Immature natural killer cell (primary cell): ENCODE measurements around the gene IL12RB2. TPM values are rescaled to one million over a fixed set of nuclear protein-coding genes. Genes with fewer than 3 reads are reported as not detected.
A peak's percentile ranks its signal among the peaks of the same experiment; 100 is the strongest.

Experiments
- DNase-seq, 3 donors: peaks; one replicate each; pipeline ENCODE4 v3.0.0; 2022; ENCODE audit warnings: mixed read lengths in 1 of 3
- H3K27ac Mint-ChIP-seq, 6 donors: one replicate each; pipeline ENCODE4 v1.8.0; 2020; ENCODE audit warnings: mixed read lengths in 6 of 6, mild to moderate bottlenecking in 5 of 6, inconsistent platforms in 4 of 6, moderate library complexity in 3 of 6
- H3K27me3 Mint-ChIP-seq, 3 donors: one replicate each; pipeline ENCODE4 v1.8.0; 2020 to 2021; ENCODE audit warnings: low read depth in 3 of 3, mild to moderate bottlenecking in 3 of 3, mixed read lengths in 3 of 3, moderate library complexity in 3 of 3, inconsistent platforms in 1 of 3
- H3K36me3 Mint-ChIP-seq, 3 donors: one replicate each; pipeline ENCODE4 v1.8.0; 2020; ENCODE audit warnings: mixed read lengths in 3 of 3, inconsistent platforms in 2 of 3, mild to moderate bottlenecking in 2 of 3
- H3K4me1 Mint-ChIP-seq, 2 donors: one replicate each; pipeline ENCODE4 v1.8.0; 2020; ENCODE audit warnings: inconsistent platforms in 2 of 2, mild to moderate bottlenecking in 2 of 2, mixed read lengths in 2 of 2, moderate library complexity in 1 of 2
- H3K4me3 Mint-ChIP-seq, 5 donors: one replicate each; pipeline ENCODE4 v1.8.0; 2020; ENCODE audit warnings: mild to moderate bottlenecking in 5 of 5, mixed read lengths in 5 of 5, inconsistent platforms in 3 of 5, moderate library complexity in 3 of 5
- H3K9me3 Mint-ChIP-seq, 6 donors: one replicate each; pipeline ENCODE4 v1.8.0; 2020; ENCODE audit warnings: mild to moderate bottlenecking in 6 of 6, mixed read lengths in 6 of 6, inconsistent platforms in 4 of 6, moderate library complexity in 3 of 6
- polyA plus RNA-seq, 3 donors: library from polyadenylated mRNA; unstranded; fragments of 300-500 nt; fragmentation: Illumina TruSeq; gene quantifications; one replicate each; pipeline ENCODE4 v1.2.3, GENCODE V29; 2021

IL12RB2 gene
- 10 to 100 TPM; 33.3 to 68.1 (median 40.5) TPM for polyA plus RNA-seq

- Mint-ChIP-seq H3K27ac (peak within 1 kb of the TSS; percentile 80 to 98 (median 94)), H3K4me3 (peak within 1 kb of the TSS; percentile 90 to 96 (median 95)), H3K27me3 (peaks cover 2 to 9% (median 8%) of the 10 kb centered on the region in 3 donors), H3K4me1 (peaks cover 49 to 82% of the 10 kb centered on the region in 2 donors), H3K36me3 (peaks cover 0 to 3% (median 0%) of the 10 kb centered on the region in 3 donors), H3K9me3 (no peaks in the 10 kb centered on the region)
- DNase-seq: peak; percentile 55 to 66 (median 56)
Measured at GRCh38 chr1:67307251-67308060, at the start of gene IL12RB2. IL12RB2 (plus strand) TSS chr1:67307873; CDS start chr1:67320369, 12,496 bp downstream.

DNA sequence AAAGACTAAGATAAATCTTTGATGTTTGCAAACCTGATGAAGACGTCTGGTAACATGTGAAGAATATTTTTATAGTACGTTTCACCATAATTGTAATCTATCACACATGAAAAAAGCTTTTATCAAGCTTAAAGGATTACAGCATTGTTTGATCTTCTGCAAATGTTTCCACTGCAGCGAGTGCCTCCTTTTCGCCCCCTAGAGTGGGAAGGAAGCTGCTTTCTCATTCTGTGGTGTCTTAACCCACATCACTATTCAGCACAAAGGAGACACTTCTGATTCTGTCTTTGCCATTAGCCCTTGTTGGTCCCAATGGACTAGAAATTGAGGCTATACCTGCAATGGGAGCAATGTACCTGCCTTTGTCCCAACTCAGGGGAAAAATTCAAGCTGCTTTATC lies 46.0 kb upstream of the IL12RB2 start:
- Mint-ChIP-seq H3K27me3 (peaks cover 0 to 1% (median 0%) of the 10 kb centered on the region in 3 donors), H3K4me3 (peak overlapping the region in 2 of 5 donors; percentile 33 to 51), H3K27ac (peak overlapping the region in 4 of 6 donors; percentile 3 to 79 (median 58)), H3K9me3 (no peaks in the 10 kb centered on the region), H3K36me3 (no peaks in the 10 kb centered on the region), H3K4me1 (peaks cover 52 to 61% of the 10 kb centered on the region in 2 donors)
- DNase-seq: peak; percentile 26 to 36 (median 33)

DNA sequence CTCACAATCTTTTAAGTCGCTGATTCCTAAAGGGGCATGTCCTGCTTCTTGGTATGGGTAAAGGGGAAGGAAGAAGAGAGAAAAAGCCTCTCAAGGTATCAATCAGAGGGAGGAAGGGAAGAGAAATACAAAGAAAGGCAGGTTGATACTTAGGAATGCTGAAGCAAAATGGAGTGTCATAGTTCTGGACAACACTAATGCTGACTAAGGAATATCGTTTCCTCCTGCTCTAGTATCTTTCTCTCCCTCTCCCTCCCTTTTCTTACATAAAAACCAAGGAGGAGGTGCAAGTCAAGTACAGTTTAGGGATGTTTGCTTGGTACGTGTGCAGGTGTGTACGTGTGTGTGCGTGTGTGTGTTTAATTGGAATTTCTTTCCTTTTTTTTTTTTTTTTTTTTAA lies 44.9 kb upstream of the IL12RB2 start:
- DNase-seq: no peak
- Mint-ChIP-seq H3K27ac (peak overlapping the region in 3 of 6 donors; percentile 36 to 68 (median 63)), H3K4me3 (peak overlapping the region in 2 of 5 donors; percentile 10 to 33), H3K27me3 (peaks cover 0 to 1% (median 0%) of the 10 kb centered on the region in 3 donors), H3K9me3 (no peaks in the 10 kb centered on the region), H3K4me1 (peaks cover 43 to 60% of the 10 kb centered on the region in 2 donors), H3K36me3 (peaks cover 0 to 3% (median 0%) of the 10 kb centered on the region in 3 donors)

DNA sequence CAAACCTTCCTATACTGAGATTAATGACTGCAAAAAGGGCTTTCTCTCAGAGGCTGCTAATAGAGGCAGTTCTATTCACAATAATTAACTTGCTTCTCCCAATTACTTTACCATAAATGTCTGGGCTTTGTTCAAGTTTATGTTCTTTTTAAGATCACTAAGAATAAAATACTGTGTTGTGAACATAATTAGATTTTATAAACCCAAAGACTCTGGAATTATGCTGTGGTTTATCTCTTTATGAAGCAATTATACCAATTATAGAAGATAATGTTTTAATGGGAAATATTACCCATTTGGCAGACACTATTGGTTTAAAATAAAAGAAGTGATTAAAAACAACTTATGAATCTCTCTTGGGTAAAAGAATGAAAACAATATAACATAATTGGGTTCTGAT lies 43.5 kb upstream of the IL12RB2 start:
- peaks cover 0 to 1% (median 0%) of the 10 kb centered on the region in 3 donors for H3K27me3 Mint-ChIP-seq
- H3K4me3 Mint-ChIP-seq: peak overlapping the region; percentile 76 to 90 (median 86)
- peak overlapping the region; percentile 84 to 97 (median 94) for H3K27ac Mint-ChIP-seq
- H3K4me1 Mint-ChIP-seq: peaks cover 48 to 66% of the 10 kb centered on the region in 2 donors
- no peak for DNase-seq
- peaks cover 0 to 3% (median 0%) of the 10 kb centered on the region in 3 donors for H3K36me3 Mint-ChIP-seq
- no peaks in the 10 kb centered on the region for H3K9me3 Mint-ChIP-seq

DNA sequence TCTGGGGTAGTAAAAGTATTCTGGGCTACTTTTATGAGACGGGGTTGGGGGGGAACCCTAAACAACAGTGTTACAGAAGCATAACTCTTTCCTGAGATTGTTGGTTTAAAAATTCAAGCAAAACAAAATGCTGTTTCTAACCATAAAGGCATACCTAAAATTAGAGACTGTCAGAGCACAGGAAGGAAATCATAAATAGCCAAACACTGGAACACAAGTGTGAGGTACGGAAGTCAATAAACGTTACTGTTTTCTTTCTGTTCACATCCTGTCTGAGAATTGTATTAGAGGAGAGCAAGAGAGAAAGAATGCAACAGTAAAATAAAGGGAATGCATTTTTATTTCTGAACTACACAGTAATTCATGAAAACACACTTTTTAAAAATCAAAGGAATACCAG lies 42.8 kb upstream of the IL12RB2 start:
- Mint-ChIP-seq H3K9me3 (no peaks in the 10 kb centered on the region), H3K4me3 (peak overlapping the region; percentile 76 to 90 (median 86)), H3K27ac (peak overlapping the region; percentile 84 to 97 (median 94)), H3K4me1 (peaks cover 48 to 67% of the 10 kb centered on the region in 2 donors), H3K36me3 (peaks cover 0 to 3% (median 3%) of the 10 kb centered on the region in 3 donors), H3K27me3 (peaks cover 0 to 1% (median 0%) of the 10 kb centered on the region in 3 donors)
- DNase-seq: peak in 2 of 3 donors; percentile 26 to 28

GRCh38 chr1:67269061-67269460 lies 38.6 kb upstream of the IL12RB2 start:
- Mint-ChIP-seq H3K4me1 (peaks cover 33 to 60% of the 10 kb centered on the region in 2 donors), H3K27me3 (peaks cover 0 to 2% (median 0%) of the 10 kb centered on the region in 3 donors), H3K9me3 (peaks cover 0 to 10% (median 0%) of the 10 kb centered on the region in 6 donors), H3K27ac (no peak overlapping the region), H3K4me3 (no peak overlapping the region), H3K36me3 (peaks cover 0 to 15% (median 14%) of the 10 kb centered on the region in 3 donors)
- no peak for DNase-seq

- Mint-ChIP-seq H3K4me3 (no peak overlapping the region), H3K27me3 (peaks cover 0 to 2% (median 0%) of the 10 kb centered on the region in 3 donors), H3K27ac (peak overlapping the region in 2 of 6 donors; percentile 4 to 60), H3K36me3 (peaks cover 0 to 15% (median 14%) of the 10 kb centered on the region in 3 donors), H3K4me1 (peaks cover 34 to 60% of the 10 kb centered on the region in 2 donors), H3K9me3 (peaks cover 0 to 10% (median 0%) of the 10 kb centered on the region in 6 donors)
- no peak for DNase-seq
Measured at GRCh38 chr1:67270541-67270940, 37.1 kb upstream of the IL12RB2 start.

GRCh38 chr1:67273591-67273990 lies 34.1 kb upstream of the IL12RB2 start:
- Mint-ChIP-seq H3K36me3 (peaks cover 0 to 14% (median 13%) of the 10 kb centered on the region in 3 donors), H3K4me1 (peaks cover 30 to 54% of the 10 kb centered on the region in 2 donors), H3K9me3 (peaks cover 0 to 10% (median 0%) of the 10 kb centered on the region in 6 donors), H3K27ac (peak overlapping the region in 4 of 6 donors; percentile 28 to 67 (median 37)), H3K27me3 (peaks cover 0 to 2% (median 2%) of the 10 kb centered on the region in 3 donors), H3K4me3 (no peak overlapping the region)
- no peak for DNase-seq

GRCh38 chr1:67274623-67275325 lies 32.9 kb upstream of the IL12RB2 start:
- Mint-ChIP-seq H3K36me3 (peaks cover 0 to 13% (median 12%) of the 10 kb centered on the region in 3 donors), H3K4me1 (peaks cover 30 to 54% of the 10 kb centered on the region in 2 donors), H3K27me3 (peaks cover 0 to 2% (median 2%) of the 10 kb centered on the region in 3 donors), H3K4me3 (peak overlapping the region; percentile 16 to 62 (median 50)), H3K9me3 (peaks cover 0 to 10% (median 0%) of the 10 kb centered on the region in 6 donors), H3K27ac (peak overlapping the region; percentile 1 to 85 (median 48))
- peak; percentile 53 to 72 (median 60) for DNase-seq

GRCh38 chr1:67280696-67281095 lies 27.0 kb upstream of the IL12RB2 start:
- Mint-ChIP-seq H3K27ac (no peak overlapping the region), H3K4me1 (peaks cover 10 to 20% of the 10 kb centered on the region in 2 donors), H3K27me3 (peaks cover 0 to 2% (median 0%) of the 10 kb centered on the region in 3 donors), H3K36me3 (peaks cover 0 to 5% (median 0%) of the 10 kb centered on the region in 3 donors), H3K9me3 (no peaks in the 10 kb centered on the region), H3K4me3 (no peak overlapping the region)
- no peak for DNase-seq

- no peak for DNase-seq
- Mint-ChIP-seq H3K4me1 (peaks cover 12 to 20% of the 10 kb centered on the region in 2 donors), H3K4me3 (no peak overlapping the region), H3K36me3 (peaks cover 0 to 5% (median 0%) of the 10 kb centered on the region in 3 donors), H3K27me3 (peaks cover 0 to 2% (median 0%) of the 10 kb centered on the region in 3 donors), H3K27ac (no peak overlapping the region), H3K9me3 (no peaks in the 10 kb centered on the region)
Measured at GRCh38 chr1:67281244-67281643, 26.4 kb upstream of the IL12RB2 start.

DNA sequence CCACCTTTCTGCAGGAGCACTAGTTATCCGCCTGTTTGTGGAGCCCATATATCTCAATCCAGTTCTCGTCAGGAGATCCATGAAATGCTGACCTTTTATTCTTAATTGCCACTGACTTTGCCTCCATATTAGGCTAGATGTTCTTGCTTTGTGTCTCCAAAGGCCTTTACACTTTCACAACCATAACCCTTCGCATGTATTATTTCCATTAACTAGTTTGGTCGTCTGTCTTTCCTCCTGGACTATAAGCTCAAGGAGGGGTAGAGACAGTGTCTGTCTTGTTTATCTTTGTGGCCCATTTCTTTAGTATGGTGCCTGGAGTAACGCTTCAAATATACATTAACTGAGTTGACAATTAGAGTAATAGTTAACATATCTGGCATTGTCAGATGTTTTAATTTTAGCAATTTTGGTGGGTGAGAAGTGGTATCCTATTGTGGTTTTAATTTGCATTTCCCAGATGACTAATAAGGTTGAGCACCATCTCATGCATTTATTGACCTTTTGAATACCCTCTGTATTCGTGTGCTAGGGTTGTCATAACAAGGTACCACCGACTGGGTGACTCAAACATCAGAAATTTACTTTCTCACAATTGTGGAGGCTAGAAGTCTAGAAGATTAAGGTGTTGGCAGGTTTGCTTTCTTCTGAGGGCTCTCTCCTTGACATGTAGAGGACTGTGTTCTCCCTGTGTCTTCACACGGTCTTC lies 21.7 kb upstream of the IL12RB2 start:
- DNase-seq: peak; percentile 34 to 46 (median 37)
- H3K27ac Mint-ChIP-seq: peak overlapping the region in 5 of 6 donors; percentile 65 to 91 (median 73)
- peak overlapping the region in 3 of 5 donors; percentile 23 to 46 (median 30) for H3K4me3 Mint-ChIP-seq
- peaks cover 0 to 1% (median 0%) of the 10 kb centered on the region in 3 donors for H3K27me3 Mint-ChIP-seq
- peaks cover 24 to 25% of the 10 kb centered on the region in 2 donors for H3K4me1 Mint-ChIP-seq
- no peaks in the 10 kb centered on the region for H3K9me3 Mint-ChIP-seq
- peaks cover 0 to 5% (median 0%) of the 10 kb centered on the region in 3 donors for H3K36me3 Mint-ChIP-seq

DNA sequence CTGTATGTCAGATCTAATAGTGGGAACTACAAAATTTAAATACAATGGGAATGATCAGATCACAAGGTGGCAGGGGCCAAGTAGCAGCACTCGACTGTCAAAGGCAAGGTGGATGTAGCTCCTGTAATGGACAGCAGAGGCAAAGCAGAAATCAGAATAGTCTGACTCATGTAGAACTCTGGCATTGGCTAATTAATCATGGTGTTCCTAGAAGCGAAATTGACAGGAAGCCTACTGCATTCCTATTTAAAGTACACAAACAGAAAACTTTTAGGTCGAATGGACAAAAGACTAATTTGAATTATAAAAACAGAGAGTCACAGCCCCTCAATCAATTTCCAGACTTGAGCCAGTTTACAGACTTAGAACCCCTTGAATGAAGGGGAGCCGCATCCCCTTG lies 17.4 kb upstream of the IL12RB2 start:
- no peak overlapping the region for H3K27ac Mint-ChIP-seq
- peaks cover 44 to 47% of the 10 kb centered on the region in 2 donors for H3K4me1 Mint-ChIP-seq
- peaks cover 0 to 5% (median 2%) of the 10 kb centered on the region in 3 donors for H3K27me3 Mint-ChIP-seq
- H3K36me3 Mint-ChIP-seq: peaks cover 0 to 4% (median 0%) of the 10 kb centered on the region in 3 donors
- no peak for DNase-seq
- peaks cover 0 to under 1% (median 0%) of the 10 kb centered on the region in 6 donors for H3K9me3 Mint-ChIP-seq
- no peak overlapping the region for H3K4me3 Mint-ChIP-seq
